CD4-positive, alpha-beta T cell treated with Interferon alpha-2 for 1 hour (primary cell): ENCODE measurements around the gene CHIT1.
"Not testable (repeated sequence)": the region's sequence is repeated elsewhere in the genome, so short reads cannot be mapped to it uniquely, and the experiment has no call there.

ENCODE experiments used
- DNase-seq, 2 donors: peaks; one replicate each; pipeline ENCODE4 v3.0.0-alpha.2; 2020 to 2022

The CHIT1 gene

DNA sequence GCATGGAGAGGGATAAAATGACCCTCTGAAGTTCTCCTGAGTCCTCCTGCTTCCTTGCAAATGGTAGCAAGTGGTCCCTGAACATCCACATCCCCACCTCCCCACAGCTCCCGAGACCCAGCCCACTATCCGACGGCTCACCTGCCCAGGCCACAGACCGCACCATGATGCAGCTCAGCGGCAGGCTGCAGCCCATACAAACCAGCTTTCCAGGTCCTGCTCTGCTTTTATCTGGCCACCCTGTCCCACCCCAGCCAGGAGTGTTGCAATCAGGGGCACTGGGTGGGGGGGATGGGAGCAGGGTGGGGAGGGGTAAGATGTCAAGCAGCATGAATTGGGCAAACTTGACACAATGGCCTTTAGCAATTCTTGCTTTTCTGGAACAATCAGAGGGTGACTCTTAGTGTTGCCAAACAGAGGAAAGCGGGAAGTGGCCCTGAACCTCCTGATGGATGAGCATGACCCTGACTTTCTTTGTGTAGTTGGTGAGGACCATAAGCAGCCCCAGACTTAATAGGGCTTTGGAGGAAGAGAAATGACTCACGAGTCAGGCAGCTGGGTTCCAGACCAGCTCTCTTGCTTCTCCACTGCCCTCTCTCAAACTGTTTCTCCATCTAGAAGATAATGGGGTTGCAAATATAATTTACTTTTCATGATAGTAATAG lies at the start of gene CHIT1:
CHIT1 (minus strand) TSS at position 203 of the 665 bp plus-strand sequence; CDS start at position 166, 37 bp downstream.
- no peak for DNase-seq

- no peak for DNase-seq
Observed at GRCh38 chr1:203278885-203279406, 49.5 kb upstream of the CHIT1 start.

DNA sequence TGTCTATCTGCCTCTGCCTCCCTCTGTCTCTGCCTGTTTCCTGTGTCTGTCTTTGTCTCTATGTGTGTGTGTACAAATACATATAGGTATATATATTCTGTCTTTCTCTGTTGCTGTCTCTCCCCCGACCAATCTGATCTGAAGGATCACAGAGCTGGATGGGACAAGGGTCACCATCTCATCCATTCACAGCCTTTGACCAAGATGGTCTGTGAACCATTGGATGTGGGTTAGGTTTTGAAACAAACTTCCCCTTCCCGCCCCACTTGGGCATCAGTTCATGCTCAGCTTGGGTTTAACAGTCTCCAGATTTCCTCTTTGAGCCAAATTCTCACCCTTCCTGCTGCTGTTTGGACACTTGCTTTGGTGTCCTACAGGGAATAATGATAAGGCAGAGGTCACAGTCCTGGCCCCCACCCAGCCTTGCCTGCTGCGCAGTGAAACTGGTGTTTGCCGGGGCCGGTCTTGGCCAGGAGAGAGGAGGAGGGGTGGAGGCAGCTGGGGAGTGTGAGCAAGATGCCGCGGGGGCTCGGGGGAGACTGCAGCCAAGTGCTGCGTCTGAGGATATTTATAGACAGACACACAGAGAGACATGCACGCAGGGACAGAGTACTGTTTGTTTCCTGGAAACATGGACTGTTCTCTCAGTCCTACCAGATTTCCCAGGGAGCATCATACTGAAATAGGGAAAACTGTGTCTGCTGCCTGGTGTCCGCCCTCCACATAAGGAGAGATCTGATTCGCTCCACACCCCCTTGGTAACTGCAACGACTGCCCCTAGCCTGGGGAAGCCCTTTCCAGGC lies 48.8 kb upstream of the CHIT1 start:
- peak in 1 of 2 donors; percentile 48 for DNase-seq

GRCh38 chr1:203276916-203277545 lies 47.6 kb upstream of the CHIT1 start:
- DNase-seq = no peak

DNA sequence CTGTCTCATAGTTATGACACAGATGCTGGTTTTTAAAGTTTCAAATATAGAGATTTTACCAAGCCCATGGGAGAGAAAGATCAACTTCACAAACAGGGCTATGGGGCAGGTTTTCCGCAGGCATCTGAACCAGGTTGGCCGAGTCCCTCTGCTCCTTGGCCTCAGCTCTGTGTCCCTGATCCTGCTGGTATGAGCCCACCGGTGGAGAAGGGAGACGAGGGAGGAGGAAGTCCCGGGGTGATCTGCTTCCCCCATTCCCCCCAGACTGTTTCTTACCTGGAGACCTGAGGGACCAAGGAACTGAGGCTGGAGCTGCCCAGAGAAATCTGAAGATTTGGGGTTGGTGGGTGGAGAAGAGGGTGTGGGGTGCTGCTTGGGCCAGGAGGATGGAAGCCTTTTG lies 46.9 kb upstream of the CHIT1 start:
- no peak for DNase-seq

- DNase-seq = no peak
Observed at GRCh38 chr1:203275656-203276272, 46.3 kb upstream of the CHIT1 start.

- DNase-seq = no peak
Observed at GRCh38 chr1:203274603-203275381, 45.3 kb upstream of the CHIT1 start.

DNA sequence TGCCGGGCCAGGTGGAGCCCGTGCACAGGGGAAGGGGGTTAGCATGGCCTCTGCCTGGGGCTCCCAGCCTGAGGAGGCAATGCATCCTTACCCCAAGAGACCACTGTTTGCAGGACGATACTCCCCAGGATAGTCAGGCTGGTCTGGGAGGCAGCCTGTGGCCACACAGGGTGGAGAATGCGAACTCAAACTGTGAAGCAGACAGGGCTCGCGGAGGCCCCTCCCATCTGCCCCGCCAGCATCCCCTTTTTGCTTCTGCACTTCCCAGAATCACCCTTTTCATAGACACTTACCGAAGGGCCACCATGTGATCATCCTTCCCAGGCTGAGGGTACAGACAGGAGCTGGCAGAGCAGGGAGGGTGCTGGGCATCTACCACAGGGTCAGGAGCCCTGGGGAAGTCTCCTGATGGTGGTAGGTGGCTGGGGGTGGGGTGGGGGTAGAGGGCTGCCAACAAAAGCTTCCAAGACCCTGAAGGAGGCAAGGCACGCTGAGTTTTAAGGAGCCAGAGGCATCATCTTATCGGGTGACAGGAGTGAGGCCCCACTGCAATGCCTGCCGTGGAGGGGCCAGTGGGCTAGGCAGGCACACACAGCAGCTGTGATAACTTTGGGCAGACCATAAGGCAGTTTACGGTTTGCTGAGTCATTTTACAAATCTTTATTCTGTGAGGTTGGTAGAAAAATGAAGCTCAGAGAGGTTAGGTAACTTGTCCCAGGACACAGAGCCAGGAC lies 44.6 kb upstream of the CHIT1 start:
- DNase-seq = peak in 1 of 2 donors; percentile 71

GRCh38 chr1:203273206-203273868 lies 43.9 kb upstream of the CHIT1 start:
- peak; percentile 90 to 93 for DNase-seq

DNA sequence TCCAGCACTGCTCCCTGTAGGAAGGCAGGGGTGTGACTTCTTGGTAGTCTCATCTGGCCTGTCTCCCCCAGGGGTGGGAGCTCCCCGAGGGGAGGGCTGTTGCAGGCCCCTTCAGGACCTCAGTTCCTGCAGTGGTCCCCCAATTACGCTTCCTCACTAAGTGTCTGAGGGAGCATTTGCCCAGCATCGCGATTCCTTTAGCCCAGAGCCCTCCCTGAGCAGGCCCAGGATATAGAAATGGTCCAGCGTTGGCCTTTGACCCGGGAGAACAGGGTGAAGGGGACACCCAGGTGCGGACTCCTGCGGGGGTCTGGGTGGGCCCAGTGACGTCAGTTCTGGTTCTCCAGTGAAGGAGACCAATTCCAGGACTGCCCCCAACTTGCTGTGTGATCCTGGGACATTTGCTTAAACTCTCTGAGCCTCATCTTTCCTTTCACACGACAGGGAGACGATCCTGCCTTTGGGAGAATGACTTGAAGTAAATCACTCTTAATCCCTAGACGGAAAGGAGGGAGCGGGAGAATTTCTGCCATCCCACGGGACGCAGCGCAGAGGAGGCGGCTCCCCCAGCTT lies 43.2 kb upstream of the CHIT1 start:
- DNase-seq = no peak

DNA sequence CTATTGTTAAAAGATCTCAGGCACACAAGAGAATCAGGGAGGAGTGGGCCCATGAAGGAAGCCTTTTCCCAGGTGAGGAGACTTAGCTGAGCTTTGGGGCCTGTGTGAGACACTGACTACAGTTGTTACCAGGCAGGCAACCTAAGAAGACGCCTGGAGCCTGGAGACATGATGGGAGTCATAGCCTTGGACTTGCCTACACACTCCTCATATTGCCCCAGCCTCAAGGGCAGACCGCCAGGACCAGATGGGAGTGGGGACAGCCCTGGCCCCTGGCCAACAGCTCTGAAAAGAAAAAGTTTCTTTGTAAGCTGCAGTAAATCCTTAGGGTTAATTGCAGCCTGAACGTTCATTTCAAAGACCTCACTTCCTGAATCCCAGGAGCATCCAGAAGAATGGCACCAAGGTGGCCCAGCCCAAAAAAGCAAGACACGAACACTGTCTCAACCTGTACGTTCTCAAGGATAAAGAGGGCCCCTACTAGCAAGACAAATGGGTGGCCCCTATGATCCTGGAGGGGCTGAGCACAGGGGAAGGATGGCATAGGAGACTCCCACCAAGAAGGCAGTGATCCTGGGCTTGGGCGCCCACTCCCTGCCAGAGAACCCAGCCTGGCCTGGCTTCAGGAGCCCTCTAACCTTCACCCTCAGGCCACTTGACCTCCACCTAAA lies 42.6 kb upstream of the CHIT1 start:
- DNase-seq = no peak

DNA sequence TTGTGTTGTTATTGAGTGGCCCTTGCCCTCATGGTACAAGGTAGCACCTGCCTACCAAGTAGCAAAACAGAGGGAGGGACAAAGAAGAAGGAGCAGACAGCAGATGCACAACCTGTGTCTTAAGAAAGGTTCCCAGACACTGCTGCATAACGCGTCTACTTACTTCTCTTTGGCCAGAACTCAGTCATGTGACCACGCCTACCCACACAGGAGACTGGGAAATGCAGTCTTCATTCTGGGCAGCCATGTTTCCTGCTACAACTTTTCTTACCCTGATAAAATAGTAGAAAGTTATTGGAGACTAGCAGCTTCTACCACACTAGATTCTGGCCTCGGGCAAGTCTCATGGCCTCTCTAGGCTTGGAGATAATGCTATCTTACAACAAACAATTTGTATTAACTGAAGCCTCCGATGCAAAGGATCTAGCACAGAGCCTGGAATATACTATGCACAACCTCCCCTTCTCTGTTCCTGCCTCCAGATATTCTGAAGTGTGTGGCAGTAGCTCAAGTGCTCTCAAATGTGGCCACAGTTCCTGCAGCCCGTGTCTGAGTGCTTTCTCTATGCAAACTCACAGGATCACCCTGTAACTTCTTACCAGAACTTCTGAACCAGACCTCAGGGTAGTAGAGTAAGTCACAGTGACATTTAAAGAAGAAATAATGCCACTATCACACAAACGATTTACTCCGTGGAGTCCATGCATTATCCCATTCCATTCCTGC lies 41.7 kb upstream of the CHIT1 start:
- DNase-seq = peak; percentile 80 to 86

- DNase-seq = no peak
Observed at GRCh38 chr1:203270448-203270847, 41.0 kb upstream of the CHIT1 start.

GRCh38 chr1:203269654-203270020 lies 40.2 kb upstream of the CHIT1 start:
- no peak for DNase-seq

GRCh38 chr1:203268901-203269653 lies 39.6 kb upstream of the CHIT1 start:
- DNase-seq = peak; percentile 69 to 84

- DNase-seq = no peak
Observed at GRCh38 chr1:203267912-203268311, 38.4 kb upstream of the CHIT1 start.

DNA sequence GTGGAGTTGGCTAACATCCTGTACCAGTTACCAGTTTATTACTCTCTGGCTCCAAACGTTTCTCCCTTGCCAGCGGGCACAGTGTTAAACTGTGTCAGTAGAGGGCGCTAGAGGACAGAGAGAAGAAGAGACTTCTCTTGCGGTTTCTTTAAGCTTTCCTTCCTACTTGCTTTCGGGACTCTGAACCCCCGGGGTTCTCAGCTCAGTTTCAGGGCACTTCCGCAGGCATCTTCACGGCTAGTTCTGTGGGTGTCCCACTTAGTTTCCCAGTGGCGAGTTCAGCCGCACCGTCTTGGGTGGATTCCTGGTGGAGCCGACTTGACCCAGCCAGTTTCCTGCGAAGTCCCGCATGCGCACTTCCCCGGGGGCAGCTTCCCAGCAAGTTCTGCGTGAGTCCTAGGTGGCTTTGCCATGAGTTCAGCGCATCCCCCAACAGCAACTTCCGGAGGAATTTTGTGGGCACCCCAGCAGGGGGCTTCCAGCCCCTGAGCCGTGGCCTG lies 37.9 kb upstream of the CHIT1 start:
- DNase-seq = peak; percentile 81 to 91

DNA sequence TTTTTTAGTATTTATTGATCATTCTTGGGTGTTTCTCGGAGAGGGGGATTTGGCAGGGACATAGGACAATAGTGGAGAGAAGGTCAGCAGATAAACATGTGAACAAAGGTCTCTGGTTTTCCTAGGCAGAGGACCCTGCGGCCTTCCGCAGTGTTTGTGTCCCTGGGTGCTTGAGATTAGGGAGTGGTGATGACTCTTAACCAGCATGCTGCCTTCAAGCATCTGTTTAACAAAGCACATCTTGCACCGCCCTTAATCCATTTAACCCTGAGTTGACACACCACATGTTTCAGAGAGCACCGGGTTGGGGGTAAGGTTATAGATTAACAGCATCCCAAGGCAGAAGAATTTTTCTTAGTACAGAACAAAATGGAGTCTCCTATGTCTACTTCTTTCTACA lies 36.7 kb upstream of the CHIT1 start:
- DNase-seq = not testable (repeated sequence)
